ENCODE results near the gene FBXO46.

Gene FBXO46

GRCh38 chr19:45730368-45731288, at the start of gene FBXO46:
FBXO46 (minus strand) TSS chr19:45730896; CDS start chr19:45713495, 17,401 bp downstream.
- Mint-ChIP-seq H3K4me3 (peak within 1 kb of the TSS; percentile 93), H3K4me1 (ENCODE audit: low read depth) (peaks cover 36% of the 10 kb centered on the region)

GRCh38 chr19:45780146-45780447, 49.4 kb upstream of the FBXO46 start:
- no peak overlapping the region for H3K4me3 Mint-ChIP-seq
- no peak overlapping the region for H3K27ac Mint-ChIP-seq
- no peak for DNase-seq
- H3K4me1 Mint-ChIP-seq (ENCODE audit: low read depth): peaks cover 20% of the 10 kb centered on the region
- H3K27me3 Mint-ChIP-seq: peaks cover 38% of the 10 kb centered on the region
- no peaks in the 10 kb centered on the region for H3K9me3 Mint-ChIP-seq
- H3K36me3 Mint-ChIP-seq (ENCODE audit: low read depth): peaks cover 31% of the 10 kb centered on the region

More at GRCh38 chr19:45730368-45731288, at the start of gene FBXO46:
- Mint-ChIP-seq H3K36me3 (ENCODE audit: low read depth) (peaks cover 24% of the 10 kb centered on the region), H3K27ac (peak within 1 kb of the TSS; percentile 90), H3K27me3 (no peaks in the 10 kb centered on the region), H3K9me3 (no peaks in the 10 kb centered on the region)
- peak; percentile 93 for DNase-seq

- peak; percentile 94 for DNase-seq
- H3K27me3 Mint-ChIP-seq: peaks cover 38% of the 10 kb centered on the region
- H3K27ac Mint-ChIP-seq: peak overlapping the region; percentile 67
- peaks cover 28% of the 10 kb centered on the region for H3K36me3 Mint-ChIP-seq (ENCODE audit: low read depth)
- no peaks in the 10 kb centered on the region for H3K9me3 Mint-ChIP-seq
- H3K4me3 Mint-ChIP-seq: peak overlapping the region; percentile 73
- peaks cover 20% of the 10 kb centered on the region for H3K4me1 Mint-ChIP-seq (ENCODE audit: low read depth)
Observed at GRCh38 chr19:45779231-45780145, 48.8 kb upstream of the FBXO46 start.

- H3K36me3 Mint-ChIP-seq (ENCODE audit: low read depth): peaks cover 22% of the 10 kb centered on the region
- H3K27ac Mint-ChIP-seq: no peak overlapping the region
- H3K4me3 Mint-ChIP-seq: no peak overlapping the region
- no peaks in the 10 kb centered on the region for H3K9me3 Mint-ChIP-seq
- H3K4me1 Mint-ChIP-seq (ENCODE audit: low read depth): peaks cover 20% of the 10 kb centered on the region
- H3K27me3 Mint-ChIP-seq: peaks cover 32% of the 10 kb centered on the region
- DNase-seq: no peak
Observed at GRCh38 chr19:45778010-45778661, 47.4 kb upstream of the FBXO46 start.

- peaks cover 20% of the 10 kb centered on the region for H3K4me1 Mint-ChIP-seq (ENCODE audit: low read depth)
- no peak overlapping the region for H3K4me3 Mint-ChIP-seq
- H3K9me3 Mint-ChIP-seq: no peaks in the 10 kb centered on the region
- H3K27me3 Mint-ChIP-seq: peaks cover 32% of the 10 kb centered on the region
- no peak for DNase-seq
- H3K36me3 Mint-ChIP-seq (ENCODE audit: low read depth): peaks cover 22% of the 10 kb centered on the region
- no peak overlapping the region for H3K27ac Mint-ChIP-seq
Observed at GRCh38 chr19:45777395-45777961, 46.8 kb upstream of the FBXO46 start.

GRCh38 chr19:45774765-45775164, 44.1 kb upstream of the FBXO46 start:
- no peak for DNase-seq
- H3K9me3 Mint-ChIP-seq: no peaks in the 10 kb centered on the region
- H3K4me3 Mint-ChIP-seq: no peak overlapping the region
- no peak overlapping the region for H3K27ac Mint-ChIP-seq
- H3K36me3 Mint-ChIP-seq (ENCODE audit: low read depth): peaks cover 22% of the 10 kb centered on the region
- H3K4me1 Mint-ChIP-seq (ENCODE audit: low read depth): peaks cover 26% of the 10 kb centered on the region
- H3K27me3 Mint-ChIP-seq: peaks cover 23% of the 10 kb centered on the region

GRCh38 chr19:45773384-45773783, 42.7 kb upstream of the FBXO46 start:
- no peak for DNase-seq
- peaks cover 12% of the 10 kb centered on the region for H3K27me3 Mint-ChIP-seq
- H3K4me1 Mint-ChIP-seq (ENCODE audit: low read depth): peaks cover 18% of the 10 kb centered on the region
- no peak overlapping the region for H3K27ac Mint-ChIP-seq
- H3K9me3 Mint-ChIP-seq: no peaks in the 10 kb centered on the region
- no peak overlapping the region for H3K4me3 Mint-ChIP-seq
- peaks cover 19% of the 10 kb centered on the region for H3K36me3 Mint-ChIP-seq (ENCODE audit: low read depth)

GRCh38 chr19:45772912-45773311, 42.2 kb upstream of the FBXO46 start:
- DNase-seq: no peak
- Mint-ChIP-seq H3K9me3 (no peaks in the 10 kb centered on the region), H3K4me1 (ENCODE audit: low read depth) (peaks cover 19% of the 10 kb centered on the region), H3K4me3 (no peak overlapping the region), H3K27ac (no peak overlapping the region), H3K36me3 (ENCODE audit: low read depth) (peaks cover 16% of the 10 kb centered on the region), H3K27me3 (peaks cover 13% of the 10 kb centered on the region)

- Mint-ChIP-seq H3K9me3 (no peaks in the 10 kb centered on the region), H3K27ac (no peak overlapping the region)
- DNase-seq: no peak
Observed at GRCh38 chr19:45772130-45772840, 41.6 kb upstream of the FBXO46 start.

GRCh38 chr19:45771311-45771933, 40.7 kb upstream of the FBXO46 start:
- no peaks in the 10 kb centered on the region for H3K9me3 Mint-ChIP-seq
- peaks cover 17% of the 10 kb centered on the region for H3K27me3 Mint-ChIP-seq
- no peak for DNase-seq
- no peak overlapping the region for H3K27ac Mint-ChIP-seq
- H3K4me3 Mint-ChIP-seq: peak overlapping the region; percentile 13
- H3K4me1 Mint-ChIP-seq (ENCODE audit: low read depth): peaks cover 19% of the 10 kb centered on the region
- H3K36me3 Mint-ChIP-seq (ENCODE audit: low read depth): peaks cover 1% of the 10 kb centered on the region

More at GRCh38 chr19:45772130-45772840, 41.6 kb upstream of the FBXO46 start:
- Mint-ChIP-seq H3K36me3 (ENCODE audit: low read depth) (peaks cover 10% of the 10 kb centered on the region), H3K4me1 (ENCODE audit: low read depth) (peaks cover 19% of the 10 kb centered on the region), H3K4me3 (no peak overlapping the region), H3K27me3 (peaks cover 16% of the 10 kb centered on the region)

GRCh38 chr19:45770192-45771101, 39.8 kb upstream of the FBXO46 start:
- H3K4me3 Mint-ChIP-seq: peak overlapping the region; percentile 81
- H3K27me3 Mint-ChIP-seq: peaks cover 27% of the 10 kb centered on the region
- no peaks in the 10 kb centered on the region for H3K9me3 Mint-ChIP-seq
- DNase-seq: peak; percentile 94
- H3K36me3 Mint-ChIP-seq (ENCODE audit: low read depth): no peaks in the 10 kb centered on the region
- H3K4me1 Mint-ChIP-seq (ENCODE audit: low read depth): peaks cover 19% of the 10 kb centered on the region
- H3K27ac Mint-ChIP-seq: peak overlapping the region; percentile 80

GRCh38 chr19:45769821-45770191, 39.1 kb upstream of the FBXO46 start:
- Mint-ChIP-seq H3K36me3 (ENCODE audit: low read depth) (no peaks in the 10 kb centered on the region), H3K4me1 (ENCODE audit: low read depth) (peaks cover 19% of the 10 kb centered on the region), H3K27ac (peak overlapping the region; percentile 80), H3K4me3 (peak overlapping the region; percentile 81), H3K9me3 (no peaks in the 10 kb centered on the region), H3K27me3 (peaks cover 32% of the 10 kb centered on the region)
- DNase-seq: no peak
